ENCODE results near the gene C6orf163.

Gene C6orf163

GRCh38 chr6:87408721-87409155, 64.1 kb downstream of the C6orf163 start:
- DNase-seq (ENCODE audit: low read depth, low spot score) = no peak
